GM23338 (cell line): ENCODE measurements around the gene CTDSP1. TPM values are rescaled to one million over a fixed set of nuclear protein-coding genes. Genes with fewer than 3 reads are reported as not detected.
A peak's percentile ranks its signal among the peaks of the same experiment; 100 is the strongest.

Experiments
- ATAC-seq: fragments of 200-7000 bp; cut with Tn5 transposase; 3 replicates; pipeline ENCODE4 v1.9.1; 2020
- DNase-seq: peaks from one replicate; pipeline ENCODE4 v3.0.0-alpha.2; 2015; ENCODE audit warnings: low spot score
- H2AFZ ChIP-seq: fragments of 200-600 bp; sonication (generic); 2 replicates; pipeline ENCODE4 v1.8.0; 2016; ENCODE audit warnings: antibody characterized with exemption, mild to moderate bottlenecking, moderate library complexity
- H3F3A ChIP-seq: fragments of 200-600 bp; sonication (generic); replicated peaks from 2 replicates; pipeline ENCODE4 v1.8.0; 2017; ENCODE audit warnings: antibody characterized with exemption, mixed run types, low read depth
- H3K27ac ChIP-seq: fragments of 200-600 bp; sonication (generic); 2 replicates; pipeline ENCODE4 v1.6.1; 2016; ENCODE audit warnings: low read depth
- H3K27me3 ChIP-seq: fragments of 200-600 bp; sonication (generic); 2 replicates; pipeline ENCODE4 v1.8.0; 2016; ENCODE audit warnings: mild to moderate bottlenecking, mixed run types, moderate library complexity; ENCODE audit not compliant: insufficient read depth
- H3K36me3 ChIP-seq: fragments of 200-600 bp; sonication (generic); 2 replicates; pipeline ENCODE4 v1.8.0; 2016; ENCODE audit warnings: mild to moderate bottlenecking; ENCODE audit not compliant: insufficient read depth
- H3K4me1 ChIP-seq: fragments of 200-600 bp; sonication (generic); 2 replicates; pipeline ENCODE4 v1.8.0; 2016; ENCODE audit warnings: mild to moderate bottlenecking, moderate library complexity; ENCODE audit not compliant: insufficient read depth
- H3K4me2 ChIP-seq: fragments of 200-600 bp; sonication (generic); 2 replicates; pipeline ENCODE4 v1.7.1; 2017; ENCODE audit warnings: mixed run types
- H3K4me3 ChIP-seq: fragments of 200-600 bp; sonication (generic); 2 replicates; pipeline ENCODE4 v1.6.1; 2016; ENCODE audit warnings: mixed run types
- H3K79me2 ChIP-seq: fragments of 200-600 bp; sonication (generic); replicated peaks from 2 replicates; pipeline ENCODE4 v1.8.0; 2017; ENCODE audit warnings: mild to moderate bottlenecking; ENCODE audit not compliant: insufficient read depth
- H3K9me2 ChIP-seq: fragments of 200-600 bp; sonication (generic); 2 replicates; pipeline ENCODE4 v1.8.0; 2017; ENCODE audit not compliant: insufficient read depth
- H4K20me1 ChIP-seq: fragments of 200-600 bp; sonication (generic); replicated peaks from 2 replicates; pipeline ENCODE4 v1.8.0; 2017; ENCODE audit warnings: mild to moderate bottlenecking; ENCODE audit not compliant: insufficient read depth
- H3K27ac Mint-ChIP-seq: 2 replicates; pipeline ENCODE4 v1.8.0; 2020; ENCODE audit warnings: inconsistent platforms, mild to moderate bottlenecking, moderate library complexity, mixed read lengths
- H3K27me3 Mint-ChIP-seq: 3 replicates; pipeline ENCODE4 v1.8.0; 2022; ENCODE audit warnings: low read depth, mild to moderate bottlenecking, moderate library complexity, mixed read lengths, inconsistent platforms; ENCODE audit not compliant: insufficient read depth, poor library complexity
- H3K36me3 Mint-ChIP-seq: 3 replicates; pipeline ENCODE4 v1.8.0; 2021; ENCODE audit warnings: low read depth, mild to moderate bottlenecking, inconsistent platforms, moderate library complexity, mixed read lengths
- H3K4me1 Mint-ChIP-seq: 3 replicates; pipeline ENCODE4 v1.8.0; 2020; ENCODE audit warnings: mild to moderate bottlenecking, inconsistent platforms, mixed read lengths
- H3K4me3 Mint-ChIP-seq: 3 replicates; pipeline ENCODE4 v1.8.0; 2021; ENCODE audit warnings: moderate library complexity, mild to moderate bottlenecking, inconsistent platforms, mixed read lengths
- H3K9me3 Mint-ChIP-seq: 3 replicates; pipeline ENCODE4 v1.8.0; 2020; ENCODE audit warnings: moderate library complexity, mild to moderate bottlenecking, inconsistent platforms, mixed read lengths
- CREB1 ChIP-seq: fragments of 250-450 bp; sonication (Bioruptor Pico); IDR thresholded peaks from 2 replicates; pipeline ENCODE4 v1.5.0; 2020; ENCODE audit warnings: low read depth, mild to moderate bottlenecking, moderate library complexity
- EZH2 ChIP-seq: fragments of 200-600 bp; sonication (generic); IDR thresholded peaks from one replicate; pipeline ENCODE4 v1.8.0; 2017; ENCODE audit warnings: antibody characterized with exemption, mild to moderate bottlenecking, low read depth; ENCODE audit not compliant: unreplicated experiment
- EZH2phosphoT487 ChIP-seq: fragments of 200-600 bp; sonication (generic); IDR thresholded peaks from one replicate; pipeline ENCODE4 v1.8.1; 2018; ENCODE audit warnings: antibody characterized with exemption; ENCODE audit not compliant: unreplicated experiment
- JUNB ChIP-seq: IDR thresholded peaks from one replicate; pipeline ENCODE4 v1.6.1; 2016; ENCODE audit warnings: antibody characterized with exemption; ENCODE audit not compliant: unreplicated experiment
- NANOG ChIP-seq: IDR thresholded peaks from 2 replicates; pipeline ENCODE4 v1.6.1; 2016; ENCODE audit warnings: antibody characterized with exemption, borderline replicate concordance
- POLR2AphosphoS5 ChIP-seq: IDR thresholded peaks from 2 replicates; pipeline ENCODE4 v1.6.1; 2016; ENCODE audit warnings: antibody characterized with exemption, low read depth
- STAT1 ChIP-seq: IDR thresholded peaks from one replicate; pipeline ENCODE4 v1.6.1; 2016; ENCODE audit warnings: antibody characterized with exemption; ENCODE audit not compliant: unreplicated experiment
- ZNF114 ChIP-seq: fragments of 250-450 bp; sonication (Bioruptor Pico); IDR thresholded peaks from 2 replicates; pipeline ENCODE4 v1.5.0; 2020; ENCODE audit warnings: mild to moderate bottlenecking, moderate library complexity
- ZNF331 ChIP-seq: fragments of 250-450 bp; sonication (Bioruptor Pico); IDR thresholded peaks from 2 replicates; pipeline ENCODE4 v1.5.0; 2020; ENCODE audit warnings: low read depth, mild to moderate bottlenecking, moderate library complexity
- polyA plus RNA-seq: library from polyadenylated mRNA; unstranded; fragments of >200 nt; fragmentation: Nextera tagmentation; extraction: Ambion mirVana; gene quantifications from 2 replicates; pipeline ENCODE4 v1.2.1, GENCODE V29; 2016
- total RNA-seq: library from RNA; depleted of rRNA; stranded (reverse); fragments of >200 nt; shearing (Covaris generic); gene quantifications from 2 replicates; pipeline ENCODE4 v1.2.3, GENCODE V29; 2014
- TF ChIP-seq, protein P1 (sequence below), 2 experiments: fragments of 200-600 bp in 1 of 2; sonication (generic) in 1 of 2; conservative IDR thresholded peaks; 2 replicates each; pipeline versions ENCODE4 v1.5.1 to v1.6.1; 2016 to 2017; ENCODE audit warnings: antibody characterized with exemption in 2 of 2, low read depth in 2 of 2, mild to moderate bottlenecking in 2 of 2, moderate library complexity in 1 of 2
- TF ChIP-seq, protein P2 (sequence below): IDR thresholded peaks from 2 replicates; pipeline ENCODE4 v1.6.1; 2016; ENCODE audit warnings: antibody characterized with exemption
- TF ChIP-seq, protein P3 (sequence below): fragments of 250-450 bp; sonication (Bioruptor Pico); IDR thresholded peaks from 2 replicates; pipeline ENCODE4 v1.5.0; 2020; ENCODE audit warnings: mild to moderate bottlenecking, moderate library complexity
- TF ChIP-seq, protein P4 (sequence below): IDR thresholded peaks from one replicate; pipeline ENCODE4 v1.6.1; 2018; ENCODE audit warnings: antibody characterized with exemption; ENCODE audit not compliant: unreplicated experiment

CTDSP1 gene
- total and polyA plus RNA-seq, 2 experiments from 2014 or later, result 6.7 to 21.8 TPM

DNA sequence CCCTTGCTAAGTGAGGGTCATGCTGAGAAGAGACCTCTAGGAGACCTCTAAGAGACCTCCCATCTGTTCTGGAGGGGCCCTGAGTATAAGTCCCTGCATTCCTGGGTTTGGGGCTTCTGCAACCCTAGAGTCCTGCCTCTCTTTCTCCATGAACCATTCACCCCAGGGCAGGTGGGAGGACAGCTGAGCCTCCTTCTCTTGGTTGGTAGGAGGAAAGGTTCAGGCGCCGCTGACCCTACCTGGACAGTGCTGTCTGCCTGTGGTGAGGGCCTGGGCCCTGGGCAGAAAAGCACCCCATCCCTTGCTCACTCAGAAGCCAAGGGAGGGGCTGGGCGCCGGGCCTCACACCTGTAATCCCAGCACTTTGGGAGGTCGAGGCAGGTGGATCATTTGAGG is 18.7 kb downstream of the CTDSP1 start:
- Mint-ChIP-seq H3K4me3 (no peak overlapping the region), H3K27me3 (peaks cover 11% of the 10 kb centered on the region), H3K4me1 (peaks cover 6% of the 10 kb centered on the region; the same call in 2 of the 3 replicates), H3K27ac (no peak overlapping the region), H3K36me3 (no peaks in the 10 kb centered on the region), H3K9me3 (no peaks in the 10 kb centered on the region)
- DNase-seq, result no peak
- no peaks in the 10 kb centered on the region for H4K20me1 ChIP-seq
- H3F3A ChIP-seq, result no peaks in the 10 kb centered on the region
- no peaks in the 10 kb centered on the region for H3K27me3 ChIP-seq
- ATAC-seq, result no peak; the same call in 2 of the 3 replicates
- H3K4me3 ChIP-seq, result no peak overlapping the region
- no peak for TF ChIP-seq EZH2phosphoT487
- no peak for TF ChIP-seq POLR2AphosphoS5
- TF ChIP-seq NANOG, result no peak
- no peak for TF ChIP-seq EZH2
- no peak for TF ChIP-seq ZNF114 (CRISPR knock-in tag)
- no peak for TF ChIP-seq STAT1
- TF ChIP-seq, protein P1, sequence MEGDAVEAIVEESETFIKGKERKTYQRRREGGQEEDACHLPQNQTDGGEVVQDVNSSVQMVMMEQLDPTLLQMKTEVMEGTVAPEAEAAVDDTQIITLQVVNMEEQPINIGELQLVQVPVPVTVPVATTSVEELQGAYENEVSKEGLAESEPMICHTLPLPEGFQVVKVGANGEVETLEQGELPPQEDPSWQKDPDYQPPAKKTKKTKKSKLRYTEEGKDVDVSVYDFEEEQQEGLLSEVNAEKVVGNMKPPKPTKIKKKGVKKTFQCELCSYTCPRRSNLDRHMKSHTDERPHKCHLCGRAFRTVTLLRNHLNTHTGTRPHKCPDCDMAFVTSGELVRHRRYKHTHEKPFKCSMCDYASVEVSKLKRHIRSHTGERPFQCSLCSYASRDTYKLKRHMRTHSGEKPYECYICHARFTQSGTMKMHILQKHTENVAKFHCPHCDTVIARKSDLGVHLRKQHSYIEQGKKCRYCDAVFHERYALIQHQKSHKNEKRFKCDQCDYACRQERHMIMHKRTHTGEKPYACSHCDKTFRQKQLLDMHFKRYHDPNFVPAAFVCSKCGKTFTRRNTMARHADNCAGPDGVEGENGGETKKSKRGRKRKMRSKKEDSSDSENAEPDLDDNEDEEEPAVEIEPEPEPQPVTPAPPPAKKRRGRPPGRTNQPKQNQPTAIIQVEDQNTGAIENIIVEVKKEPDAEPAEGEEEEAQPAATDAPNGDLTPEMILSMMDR (conservative IDR thresholded peaks at IDR 0.05; ENCODE audit: low read depth in 2 of 2), result no peak
- TF ChIP-seq, protein P2, sequence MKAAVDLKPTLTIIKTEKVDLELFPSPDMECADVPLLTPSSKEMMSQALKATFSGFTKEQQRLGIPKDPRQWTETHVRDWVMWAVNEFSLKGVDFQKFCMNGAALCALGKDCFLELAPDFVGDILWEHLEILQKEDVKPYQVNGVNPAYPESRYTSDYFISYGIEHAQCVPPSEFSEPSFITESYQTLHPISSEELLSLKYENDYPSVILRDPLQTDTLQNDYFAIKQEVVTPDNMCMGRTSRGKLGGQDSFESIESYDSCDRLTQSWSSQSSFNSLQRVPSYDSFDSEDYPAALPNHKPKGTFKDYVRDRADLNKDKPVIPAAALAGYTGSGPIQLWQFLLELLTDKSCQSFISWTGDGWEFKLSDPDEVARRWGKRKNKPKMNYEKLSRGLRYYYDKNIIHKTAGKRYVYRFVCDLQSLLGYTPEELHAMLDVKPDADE, result no peak
- TF ChIP-seq CREB1 (CRISPR knock-in tag), result no peak
- TF ChIP-seq, protein P3, sequence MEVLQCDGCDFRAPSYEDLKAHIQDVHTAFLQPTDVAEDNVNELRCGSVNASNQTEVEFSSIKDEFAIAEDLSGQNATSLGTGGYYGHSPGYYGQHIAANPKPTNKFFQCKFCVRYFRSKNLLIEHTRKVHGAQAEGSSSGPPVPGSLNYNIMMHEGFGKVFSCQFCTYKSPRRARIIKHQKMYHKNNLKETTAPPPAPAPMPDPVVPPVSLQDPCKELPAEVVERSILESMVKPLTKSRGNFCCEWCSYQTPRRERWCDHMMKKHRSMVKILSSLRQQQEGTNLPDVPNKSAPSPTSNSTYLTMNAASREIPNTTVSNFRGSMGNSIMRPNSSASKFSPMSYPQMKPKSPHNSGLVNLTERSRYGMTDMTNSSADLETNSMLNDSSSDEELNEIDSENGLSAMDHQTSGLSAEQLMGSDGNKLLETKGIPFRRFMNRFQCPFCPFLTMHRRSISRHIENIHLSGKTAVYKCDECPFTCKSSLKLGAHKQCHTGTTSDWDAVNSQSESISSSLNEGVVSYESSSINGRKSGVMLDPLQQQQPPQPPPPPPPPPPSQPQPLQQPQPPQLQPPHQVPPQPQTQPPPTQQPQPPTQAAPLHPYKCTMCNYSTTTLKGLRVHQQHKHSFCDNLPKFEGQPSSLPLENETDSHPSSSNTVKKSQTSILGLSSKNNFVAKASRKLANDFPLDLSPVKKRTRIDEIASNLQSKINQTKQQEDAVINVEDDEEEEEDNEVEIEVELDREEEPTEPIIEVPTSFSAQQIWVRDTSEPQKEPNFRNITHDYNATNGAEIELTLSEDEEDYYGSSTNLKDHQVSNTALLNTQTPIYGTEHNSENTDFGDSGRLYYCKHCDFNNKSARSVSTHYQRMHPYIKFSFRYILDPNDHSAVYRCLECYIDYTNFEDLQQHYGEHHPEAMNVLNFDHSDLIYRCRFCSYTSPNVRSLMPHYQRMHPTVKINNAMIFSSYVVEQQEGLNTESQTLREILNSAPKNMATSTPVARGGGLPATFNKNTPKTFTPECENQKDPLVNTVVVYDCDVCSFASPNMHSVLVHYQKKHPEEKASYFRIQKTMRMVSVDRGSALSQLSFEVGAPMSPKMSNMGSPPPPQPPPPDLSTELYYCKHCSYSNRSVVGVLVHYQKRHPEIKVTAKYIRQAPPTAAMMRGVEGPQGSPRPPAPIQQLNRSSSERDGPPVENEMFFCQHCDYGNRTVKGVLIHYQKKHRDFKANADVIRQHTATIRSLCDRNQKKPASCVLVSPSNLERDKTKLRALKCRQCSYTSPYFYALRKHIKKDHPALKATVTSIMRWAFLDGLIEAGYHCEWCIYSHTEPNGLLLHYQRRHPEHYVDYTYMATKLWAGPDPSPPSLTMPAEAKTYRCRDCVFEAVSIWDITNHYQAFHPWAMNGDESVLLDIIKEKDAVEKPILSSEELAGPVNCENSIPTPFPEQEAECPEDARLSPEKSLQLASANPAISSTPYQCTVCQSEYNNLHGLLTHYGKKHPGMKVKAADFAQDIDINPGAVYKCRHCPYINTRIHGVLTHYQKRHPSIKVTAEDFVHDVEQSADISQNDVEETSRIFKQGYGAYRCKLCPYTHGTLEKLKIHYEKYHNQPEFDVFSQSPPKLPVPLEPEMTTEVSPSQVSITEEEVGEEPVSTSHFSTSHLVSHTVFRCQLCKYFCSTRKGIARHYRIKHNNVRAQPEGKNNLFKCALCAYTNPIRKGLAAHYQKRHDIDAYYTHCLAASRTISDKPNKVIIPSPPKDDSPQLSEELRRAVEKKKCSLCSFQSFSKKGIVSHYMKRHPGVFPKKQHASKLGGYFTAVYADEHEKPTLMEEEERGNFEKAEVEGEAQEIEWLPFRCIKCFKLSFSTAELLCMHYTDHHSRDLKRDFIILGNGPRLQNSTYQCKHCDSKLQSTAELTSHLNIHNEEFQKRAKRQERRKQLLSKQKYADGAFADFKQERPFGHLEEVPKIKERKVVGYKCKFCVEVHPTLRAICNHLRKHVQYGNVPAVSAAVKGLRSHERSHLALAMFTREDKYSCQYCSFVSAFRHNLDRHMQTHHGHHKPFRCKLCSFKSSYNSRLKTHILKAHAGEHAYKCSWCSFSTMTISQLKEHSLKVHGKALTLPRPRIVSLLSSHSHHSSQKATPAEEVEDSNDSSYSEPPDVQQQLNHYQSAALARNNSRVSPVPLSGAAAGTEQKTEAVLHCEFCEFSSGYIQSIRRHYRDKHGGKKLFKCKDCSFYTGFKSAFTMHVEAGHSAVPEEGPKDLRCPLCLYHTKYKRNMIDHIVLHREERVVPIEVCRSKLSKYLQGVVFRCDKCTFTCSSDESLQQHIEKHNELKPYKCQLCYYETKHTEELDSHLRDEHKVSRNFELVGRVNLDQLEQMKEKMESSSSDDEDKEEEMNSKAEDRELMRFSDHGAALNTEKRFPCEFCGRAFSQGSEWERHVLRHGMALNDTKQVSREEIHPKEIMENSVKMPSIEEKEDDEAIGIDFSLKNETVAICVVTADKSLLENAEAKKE (CRISPR knock-in tag), result no peak
- no peak for TF ChIP-seq ZNF331 (CRISPR knock-in tag)
- TF ChIP-seq, protein P4, sequence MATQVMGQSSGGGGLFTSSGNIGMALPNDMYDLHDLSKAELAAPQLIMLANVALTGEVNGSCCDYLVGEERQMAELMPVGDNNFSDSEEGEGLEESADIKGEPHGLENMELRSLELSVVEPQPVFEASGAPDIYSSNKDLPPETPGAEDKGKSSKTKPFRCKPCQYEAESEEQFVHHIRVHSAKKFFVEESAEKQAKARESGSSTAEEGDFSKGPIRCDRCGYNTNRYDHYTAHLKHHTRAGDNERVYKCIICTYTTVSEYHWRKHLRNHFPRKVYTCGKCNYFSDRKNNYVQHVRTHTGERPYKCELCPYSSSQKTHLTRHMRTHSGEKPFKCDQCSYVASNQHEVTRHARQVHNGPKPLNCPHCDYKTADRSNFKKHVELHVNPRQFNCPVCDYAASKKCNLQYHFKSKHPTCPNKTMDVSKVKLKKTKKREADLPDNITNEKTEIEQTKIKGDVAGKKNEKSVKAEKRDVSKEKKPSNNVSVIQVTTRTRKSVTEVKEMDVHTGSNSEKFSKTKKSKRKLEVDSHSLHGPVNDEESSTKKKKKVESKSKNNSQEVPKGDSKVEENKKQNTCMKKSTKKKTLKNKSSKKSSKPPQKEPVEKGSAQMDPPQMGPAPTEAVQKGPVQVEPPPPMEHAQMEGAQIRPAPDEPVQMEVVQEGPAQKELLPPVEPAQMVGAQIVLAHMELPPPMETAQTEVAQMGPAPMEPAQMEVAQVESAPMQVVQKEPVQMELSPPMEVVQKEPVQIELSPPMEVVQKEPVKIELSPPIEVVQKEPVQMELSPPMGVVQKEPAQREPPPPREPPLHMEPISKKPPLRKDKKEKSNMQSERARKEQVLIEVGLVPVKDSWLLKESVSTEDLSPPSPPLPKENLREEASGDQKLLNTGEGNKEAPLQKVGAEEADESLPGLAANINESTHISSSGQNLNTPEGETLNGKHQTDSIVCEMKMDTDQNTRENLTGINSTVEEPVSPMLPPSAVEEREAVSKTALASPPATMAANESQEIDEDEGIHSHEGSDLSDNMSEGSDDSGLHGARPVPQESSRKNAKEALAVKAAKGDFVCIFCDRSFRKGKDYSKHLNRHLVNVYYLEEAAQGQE, result no peak
- no peak for TF ChIP-seq JUNB
- H3K79me2 ChIP-seq, result no peaks in the 10 kb centered on the region
- H3K36me3 ChIP-seq, result no peaks in the 10 kb centered on the region
- no peak overlapping the region for H2AFZ ChIP-seq
- H3K9me2 ChIP-seq, result no peaks in the 10 kb centered on the region
- H3K27ac ChIP-seq, result no peak overlapping the region
- 0 out of 2 replicates have a peak overlapping the region, but pooled peaks have one; percentile 60 for H3K4me2 ChIP-seq
- peaks cover 10% of the 10 kb centered on the region; the same call in 1 of the 2 replicates for H3K4me1 ChIP-seq
